OCI-LY1 (cell line): Measurements from ENCODE around the gene TBC1D20.

ENCODE experiments used
- EZH2 ChIP-seq: fragments of 200-600 bp; sonication (generic), shearing (Covaris generic); IDR thresholded peaks from 2 replicates; pipeline ENCODE4 v1.8.0; 2017; ENCODE audit warnings: borderline replicate concordance, mixed run types, mild to moderate bottlenecking, antibody characterized with exemption, low read length, moderate library complexity, mixed read lengths
- TF ChIP-seq, protein P1 (sequence below): fragments of 200-600 bp; sonication (generic), shearing (Covaris generic); IDR thresholded peaks from 2 replicates; pipeline ENCODE4 v1.5.1; 2017; ENCODE audit warnings: mild to moderate bottlenecking, antibody characterized with exemption, low read length, moderate library complexity, mixed read lengths

DNA sequence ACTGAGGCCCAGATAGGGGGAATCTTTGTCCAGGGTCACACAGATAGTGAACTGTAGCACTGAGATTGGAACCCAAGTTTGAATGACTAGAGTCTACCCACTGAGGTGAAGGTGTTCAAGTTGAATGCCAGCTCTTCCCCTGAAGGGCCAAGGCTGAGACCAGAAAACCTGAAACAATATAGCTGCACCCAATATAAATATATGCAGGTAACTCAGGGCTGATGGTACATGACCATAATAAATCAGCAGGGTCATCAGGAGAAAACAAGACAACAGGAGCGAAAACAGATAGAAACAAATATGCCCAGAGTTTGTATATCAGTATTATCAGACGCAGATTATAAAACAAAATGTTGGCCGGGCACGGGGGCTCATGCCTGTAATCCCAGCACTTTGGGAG lies 58.2 kb downstream of the TBC1D20 start:
- TF ChIP-seq, protein P1, sequence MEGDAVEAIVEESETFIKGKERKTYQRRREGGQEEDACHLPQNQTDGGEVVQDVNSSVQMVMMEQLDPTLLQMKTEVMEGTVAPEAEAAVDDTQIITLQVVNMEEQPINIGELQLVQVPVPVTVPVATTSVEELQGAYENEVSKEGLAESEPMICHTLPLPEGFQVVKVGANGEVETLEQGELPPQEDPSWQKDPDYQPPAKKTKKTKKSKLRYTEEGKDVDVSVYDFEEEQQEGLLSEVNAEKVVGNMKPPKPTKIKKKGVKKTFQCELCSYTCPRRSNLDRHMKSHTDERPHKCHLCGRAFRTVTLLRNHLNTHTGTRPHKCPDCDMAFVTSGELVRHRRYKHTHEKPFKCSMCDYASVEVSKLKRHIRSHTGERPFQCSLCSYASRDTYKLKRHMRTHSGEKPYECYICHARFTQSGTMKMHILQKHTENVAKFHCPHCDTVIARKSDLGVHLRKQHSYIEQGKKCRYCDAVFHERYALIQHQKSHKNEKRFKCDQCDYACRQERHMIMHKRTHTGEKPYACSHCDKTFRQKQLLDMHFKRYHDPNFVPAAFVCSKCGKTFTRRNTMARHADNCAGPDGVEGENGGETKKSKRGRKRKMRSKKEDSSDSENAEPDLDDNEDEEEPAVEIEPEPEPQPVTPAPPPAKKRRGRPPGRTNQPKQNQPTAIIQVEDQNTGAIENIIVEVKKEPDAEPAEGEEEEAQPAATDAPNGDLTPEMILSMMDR: no peak
- no peak for TF ChIP-seq EZH2
